GM21423 (cell line): ENCODE results near the gene PNPLA5.

Experiments
- ATAC-seq: cut with Tn5 transposase; IDR thresholded peaks from one replicate; pipeline ENCODE4 v1.9.1; 2021; ENCODE audit warnings: mild to moderate bottlenecking, moderate library complexity; ENCODE audit not compliant: unreplicated experiment

PNPLA5 gene

DNA sequence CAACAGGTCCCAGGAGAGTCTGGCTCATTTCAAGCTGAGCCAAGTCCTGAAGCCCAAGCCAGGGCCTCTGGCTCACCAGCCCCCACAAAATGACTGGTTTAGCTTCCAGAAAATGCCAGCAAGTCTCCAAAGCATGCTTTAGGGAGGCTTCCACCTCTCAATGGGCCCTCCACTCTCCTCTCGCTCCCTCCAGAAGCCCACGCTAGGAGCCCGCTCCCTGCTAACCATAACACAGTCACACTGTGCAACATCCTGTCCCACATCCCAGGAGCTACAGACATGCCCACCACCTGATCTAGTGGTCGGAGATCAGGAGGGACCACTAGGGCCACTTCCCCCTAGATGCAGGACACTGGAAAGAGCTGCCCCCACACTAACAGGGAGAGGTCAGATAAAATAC, 36.4 kb downstream of the PNPLA5 start:
- ATAC-seq = no peak

GRCh38 chr22:43854786-43855271, 37.0 kb downstream of the PNPLA5 start:
- no peak for ATAC-seq

GRCh38 chr22:43854121-43854785, 37.6 kb downstream of the PNPLA5 start:
- ATAC-seq = no peak

GRCh38 chr22:43853328-43853931, 38.4 kb downstream of the PNPLA5 start:
- ATAC-seq = no peak

- ATAC-seq = no peak
Observed at GRCh38 chr22:43852573-43853327, 39.1 kb downstream of the PNPLA5 start.

DNA sequence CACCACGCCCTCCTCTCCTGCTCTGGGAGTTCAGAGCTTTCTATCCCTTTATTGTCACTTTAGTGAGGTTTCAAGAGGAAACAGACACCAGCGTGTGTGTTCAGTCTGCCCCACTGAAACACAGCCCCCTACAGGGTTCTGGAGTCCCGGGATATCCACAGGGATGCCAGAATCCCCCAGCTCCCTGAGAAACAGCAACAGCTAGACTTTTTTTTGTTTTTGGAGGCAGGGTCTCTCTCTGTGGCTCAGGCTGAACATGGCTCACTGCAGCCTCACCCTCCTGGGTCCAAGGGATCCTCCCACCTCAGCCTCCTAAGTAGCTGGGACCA, 39.9 kb downstream of the PNPLA5 start:
- no peak for ATAC-seq

GRCh38 chr22:43851058-43851978, 40.5 kb downstream of the PNPLA5 start:
- no peak for ATAC-seq

- no peak for ATAC-seq
Observed at GRCh38 chr22:43850529-43850928, 41.3 kb downstream of the PNPLA5 start.

GRCh38 chr22:43849731-43850130, 42.1 kb downstream of the PNPLA5 start:
- no peak for ATAC-seq

- no peak for ATAC-seq
Observed at GRCh38 chr22:43848366-43849171, 43.2 kb downstream of the PNPLA5 start.

- ATAC-seq = no peak
Observed at GRCh38 chr22:43847376-43848289, 44.2 kb downstream of the PNPLA5 start.

GRCh38 chr22:43846966-43847365, 44.8 kb downstream of the PNPLA5 start:
- ATAC-seq = no peak

DNA sequence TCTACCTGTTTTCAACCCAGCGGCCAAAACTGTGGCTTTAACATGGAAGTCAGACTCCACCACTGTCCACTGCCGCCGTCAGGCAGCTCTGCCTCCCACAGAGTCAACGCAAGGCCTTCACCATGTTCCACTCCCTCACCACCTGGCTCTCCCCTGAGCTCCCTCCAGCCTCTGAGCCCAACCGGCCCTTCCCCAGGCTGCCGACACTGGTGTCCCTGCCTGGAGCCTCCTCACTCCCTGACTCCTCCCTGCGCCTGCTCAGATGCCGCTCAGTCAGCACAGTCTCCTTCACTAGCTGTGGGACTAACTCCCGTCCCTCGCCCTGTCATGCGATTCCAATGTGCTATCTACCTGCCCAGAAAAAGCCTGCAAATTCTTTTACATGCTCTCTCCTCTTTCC, 45.8 kb downstream of the PNPLA5 start:
- no peak for ATAC-seq

DNA sequence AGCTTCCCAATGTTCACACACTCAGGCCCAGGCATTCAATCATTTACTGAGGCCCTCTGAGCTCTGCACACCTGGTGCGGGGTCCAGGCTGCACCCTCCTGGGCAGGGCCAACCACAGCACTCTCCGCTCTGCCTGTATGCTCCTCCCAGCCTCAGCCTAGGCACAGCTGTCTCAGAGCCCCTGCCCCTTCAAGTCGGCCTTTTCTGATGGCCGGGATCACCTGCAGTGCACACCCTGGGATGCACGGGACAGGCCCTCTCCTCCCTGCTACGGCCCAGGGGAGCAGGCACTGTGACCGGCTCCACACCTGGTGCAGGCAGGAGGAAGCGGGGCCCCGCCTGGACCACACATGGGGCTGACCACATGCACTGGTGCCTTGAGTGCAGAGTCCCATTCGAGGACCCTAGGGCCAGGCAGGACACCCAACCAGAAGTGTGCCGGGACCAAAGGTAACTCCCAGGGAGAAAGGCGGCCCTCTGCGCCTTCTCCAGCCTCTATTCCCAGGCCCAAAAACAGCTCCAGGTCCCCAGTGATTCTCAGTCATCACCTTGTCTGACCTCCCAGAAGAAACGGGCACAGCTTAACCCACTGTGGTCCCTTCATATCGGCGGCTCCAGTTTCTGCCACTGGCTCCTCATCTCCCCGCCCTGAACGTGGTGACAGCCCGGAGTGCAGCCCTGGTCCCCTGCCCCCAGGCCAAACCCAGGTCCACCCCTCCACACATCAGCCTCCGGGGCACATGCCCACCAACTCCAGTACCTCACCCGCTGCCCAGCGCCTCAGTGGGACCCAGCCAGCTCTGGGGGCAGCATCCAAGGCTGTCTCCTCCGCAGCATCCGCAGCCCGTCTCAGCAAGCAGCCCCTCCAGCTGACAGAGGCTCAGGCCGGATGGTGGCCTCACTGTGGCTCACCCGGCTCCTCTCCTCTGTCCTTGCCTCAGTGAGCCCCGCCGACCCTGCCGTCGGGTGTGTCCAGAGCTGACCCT, 47.0 kb downstream of the PNPLA5 start:
- ATAC-seq = no peak

DNA sequence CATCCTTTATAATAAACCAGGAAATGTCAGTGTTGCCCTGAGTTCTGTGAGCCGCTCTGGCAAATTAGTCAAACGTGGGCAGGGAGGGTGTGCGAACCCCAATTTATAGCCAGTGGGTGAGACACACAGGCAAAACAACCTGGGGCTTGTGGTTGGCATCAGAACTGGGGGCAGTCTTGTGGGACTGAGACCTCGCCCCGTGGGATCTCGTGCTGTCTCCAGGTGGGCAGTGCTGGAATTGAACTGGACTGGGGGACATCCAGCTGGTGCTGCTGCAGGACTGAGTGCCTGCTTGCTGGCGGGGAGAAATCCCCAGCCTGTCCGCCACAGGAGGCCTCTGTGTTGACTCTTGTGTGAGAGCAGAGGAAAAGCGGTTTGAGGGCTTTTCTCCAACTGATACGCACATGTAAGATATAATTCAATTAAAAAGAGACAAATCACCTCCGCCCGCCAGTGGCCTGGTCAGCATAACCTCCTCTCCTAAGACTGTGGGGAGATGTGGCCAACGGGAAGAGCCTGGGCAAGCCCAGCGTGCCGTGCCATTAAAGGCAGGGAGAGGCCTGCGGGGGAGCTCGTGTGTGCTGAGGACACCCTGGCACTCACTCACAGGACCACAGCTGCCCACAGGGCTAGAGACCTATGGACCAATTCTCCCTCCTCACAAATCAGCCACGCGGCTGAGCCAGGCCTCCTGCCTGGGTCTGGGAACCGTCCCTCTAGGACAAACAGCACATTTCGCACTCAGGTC, 47.9 kb downstream of the PNPLA5 start:
- no peak for ATAC-seq

GRCh38 chr22:43841742-43842141, 50.1 kb downstream of the PNPLA5 start:
- ATAC-seq = no peak

GRCh38 chr22:43840851-43841250, 51.0 kb downstream of the PNPLA5 start:
- no peak for ATAC-seq
